Neural progenitor cell (in vitro differentiated cells): ENCODE measurements around the gene CYP26C1. TPM values are rescaled to one million over a fixed set of nuclear protein-coding genes. Genes with fewer than 3 reads are reported as not detected.

Experiments used
- DNase-seq: peaks from one replicate; pipeline ENCODE4 v3.0.0-alpha.2; 2016; ENCODE audit warnings: low spot score
- H2AFZ ChIP-seq: fragments of 200-600 bp; sonication (generic); replicated peaks from 2 replicates; pipeline ENCODE4 v1.6.1; 2016; ENCODE audit warnings: antibody characterized with exemption
- H3F3A ChIP-seq: fragments of 200-600 bp; sonication (generic); 2 replicates; pipeline ENCODE4 v1.6.1; 2016; ENCODE audit warnings: antibody characterized with exemption, low read depth
- H3K27ac ChIP-seq: fragments of 200-600 bp; sonication (generic); 2 replicates; pipeline ENCODE4 v1.5.1; 2016; ENCODE audit warnings: mild to moderate bottlenecking
- H3K27me3 ChIP-seq: fragments of 200-600 bp; sonication (generic); 2 replicates; pipeline ENCODE4 v1.6.1; 2016; ENCODE audit warnings: mild to moderate bottlenecking, moderate library complexity
- H3K36me3 ChIP-seq: fragments of 200-600 bp; sonication (generic); 2 replicates; pipeline ENCODE4 v1.5.1; 2016
- H3K4me1 ChIP-seq: fragments of 200-600 bp; sonication (generic); 2 replicates; pipeline ENCODE4 v1.6.1; 2016; ENCODE audit warnings: mixed run types
- H3K4me2 ChIP-seq: fragments of 200-600 bp; sonication (generic); 2 replicates; pipeline ENCODE4 v1.6.1; 2016
- H3K4me3 ChIP-seq: fragments of 200-600 bp; sonication (generic); 2 replicates; pipeline ENCODE4 v1.5.1; 2016
- H3K79me2 ChIP-seq: fragments of 200-600 bp; sonication (generic); 2 replicates; pipeline ENCODE4 v1.6.1; 2016; ENCODE audit warnings: low read depth
- H3K9ac ChIP-seq: fragments of 200-600 bp; sonication (generic); 2 replicates; pipeline ENCODE4 v1.6.1; 2016
- H3K9me3 ChIP-seq: fragments of 200-600 bp; sonication (generic); 2 replicates; pipeline ENCODE4 v1.5.1; 2016; ENCODE audit warnings: low read depth
- H4K20me1 ChIP-seq: fragments of 200-600 bp; sonication (generic); 2 replicates; pipeline ENCODE4 v1.6.1; 2016; ENCODE audit warnings: low read depth
- H3K27ac Mint-ChIP-seq: 3 replicates; pipeline ENCODE4 v1.8.0; 2021; ENCODE audit warnings: mixed read lengths
- H3K27me3 Mint-ChIP-seq: 2 replicates; pipeline ENCODE4 v1.8.0; 2022; ENCODE audit warnings: low read depth, mild to moderate bottlenecking, inconsistent platforms, moderate library complexity, mixed read lengths; ENCODE audit not compliant: insufficient read depth
- H3K36me3 Mint-ChIP-seq: 3 replicates; pipeline ENCODE4 v1.8.0; 2021; ENCODE audit warnings: mixed read lengths
- H3K4me1 Mint-ChIP-seq: 3 replicates; pipeline ENCODE4 v1.8.0; 2021; ENCODE audit warnings: mixed read lengths
- H3K4me3 Mint-ChIP-seq: 3 replicates; pipeline ENCODE4 v1.8.0; 2021; ENCODE audit warnings: mild to moderate bottlenecking, moderate library complexity, mixed read lengths
- H3K9me3 Mint-ChIP-seq: 3 replicates; pipeline ENCODE4 v1.8.0; 2020; ENCODE audit warnings: mixed read lengths
- EZH2 ChIP-seq: fragments of 200-600 bp; sonication (generic); IDR thresholded peaks from 2 replicates; pipeline ENCODE4 v1.6.1; 2017; ENCODE audit warnings: antibody characterized with exemption, mild to moderate bottlenecking, moderate library complexity
- EZH2phosphoT487 ChIP-seq: fragments of 200-600 bp; sonication (generic); IDR thresholded peaks from 2 replicates; pipeline ENCODE4 v1.6.1; 2017; ENCODE audit warnings: antibody characterized with exemption
- total RNA-seq: library from RNA; depleted of rRNA; stranded (reverse); fragments of >200 nt; gene quantifications from 2 replicates; pipeline ENCODE4 v1.2.3, GENCODE V29; 2015; ENCODE audit warnings: low replicate concordance
- TF ChIP-seq, protein P1 (sequence below): fragments of 200-600 bp; sonication (generic); IDR thresholded peaks from 2 replicates; pipeline ENCODE4 v1.5.1; 2017; ENCODE audit warnings: antibody characterized with exemption, mild to moderate bottlenecking

Gene CYP26C1
- total RNA-seq, 1 donor from 2014 or later, result 0.04 TPM

GRCh38 chr10:93072225-93072712 lies 11.7 kb downstream of the CYP26C1 start:
- Histone ChIP-seq H3K4me1 (peaks cover 21% of the 10 kb centered on the region), H3K36me3 (no peaks in the 10 kb centered on the region), H3F3A (peaks cover 22% of the 10 kb centered on the region), H3K27me3 (peaks cover 98% of the 10 kb centered on the region), H3K79me2 (peaks cover 48% of the 10 kb centered on the region), H3K4me2 (peak overlapping the region; percentile 89), H4K20me1 (peaks cover 49% of the 10 kb centered on the region), H2AFZ (peak overlapping the region; percentile 1), H3K9ac (no peak overlapping the region), H3K9me3 (no peaks in the 10 kb centered on the region), H3K27ac (no peak overlapping the region), H3K4me3 (peak overlapping the region; percentile 66)
- TF ChIP-seq EZH2 (peak; percentile 85), EZH2phosphoT487 (peak; percentile 41)
- TF ChIP-seq, protein P1, sequence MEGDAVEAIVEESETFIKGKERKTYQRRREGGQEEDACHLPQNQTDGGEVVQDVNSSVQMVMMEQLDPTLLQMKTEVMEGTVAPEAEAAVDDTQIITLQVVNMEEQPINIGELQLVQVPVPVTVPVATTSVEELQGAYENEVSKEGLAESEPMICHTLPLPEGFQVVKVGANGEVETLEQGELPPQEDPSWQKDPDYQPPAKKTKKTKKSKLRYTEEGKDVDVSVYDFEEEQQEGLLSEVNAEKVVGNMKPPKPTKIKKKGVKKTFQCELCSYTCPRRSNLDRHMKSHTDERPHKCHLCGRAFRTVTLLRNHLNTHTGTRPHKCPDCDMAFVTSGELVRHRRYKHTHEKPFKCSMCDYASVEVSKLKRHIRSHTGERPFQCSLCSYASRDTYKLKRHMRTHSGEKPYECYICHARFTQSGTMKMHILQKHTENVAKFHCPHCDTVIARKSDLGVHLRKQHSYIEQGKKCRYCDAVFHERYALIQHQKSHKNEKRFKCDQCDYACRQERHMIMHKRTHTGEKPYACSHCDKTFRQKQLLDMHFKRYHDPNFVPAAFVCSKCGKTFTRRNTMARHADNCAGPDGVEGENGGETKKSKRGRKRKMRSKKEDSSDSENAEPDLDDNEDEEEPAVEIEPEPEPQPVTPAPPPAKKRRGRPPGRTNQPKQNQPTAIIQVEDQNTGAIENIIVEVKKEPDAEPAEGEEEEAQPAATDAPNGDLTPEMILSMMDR, result no peak
- H3K9me3 Mint-ChIP-seq, result peaks cover 2% of the 10 kb centered on the region
- peaks cover 36% of the 10 kb centered on the region for H3K4me1 Mint-ChIP-seq
- peak overlapping the region; percentile 87 for H3K4me3 Mint-ChIP-seq
- H3K27ac Mint-ChIP-seq, result no peak overlapping the region
- H3K27me3 Mint-ChIP-seq, result peaks cover 81% of the 10 kb centered on the region
- no peak for DNase-seq
- H3K36me3 Mint-ChIP-seq, result no peaks in the 10 kb centered on the region

GRCh38 chr10:93072713-93073538 lies 12.3 kb downstream of the CYP26C1 start:
- H3K9me3 Mint-ChIP-seq, result peaks cover 2% of the 10 kb centered on the region
- H3K4me3 Mint-ChIP-seq, result peak overlapping the region; percentile 87
- Histone ChIP-seq H3K27ac (no peak overlapping the region), H4K20me1 (peaks cover 43% of the 10 kb centered on the region), H3F3A (peaks cover 23% of the 10 kb centered on the region), H3K79me2 (peaks cover 48% of the 10 kb centered on the region), H3K9ac (no peak overlapping the region), H3K4me1 (peaks cover 20% of the 10 kb centered on the region), H2AFZ (peak overlapping the region; percentile 91), H3K36me3 (no peaks in the 10 kb centered on the region), H3K9me3 (no peaks in the 10 kb centered on the region), H3K4me2 (peak overlapping the region; percentile 89), H3K4me3 (peak overlapping the region; percentile 66), H3K27me3 (peaks cover 91% of the 10 kb centered on the region)
- TF ChIP-seq, protein P1, result no peak
- TF ChIP-seq EZH2, result peak; percentile 82
- peak; percentile 53 for TF ChIP-seq EZH2phosphoT487
- H3K4me1 Mint-ChIP-seq, result peaks cover 35% of the 10 kb centered on the region
- H3K27me3 Mint-ChIP-seq, result peaks cover 74% of the 10 kb centered on the region
- peak; percentile 24 for DNase-seq
- no peak overlapping the region for H3K27ac Mint-ChIP-seq
- H3K36me3 Mint-ChIP-seq, result no peaks in the 10 kb centered on the region

- Histone ChIP-seq H3K4me1 (peaks cover 17% of the 10 kb centered on the region), H3K36me3 (no peaks in the 10 kb centered on the region), H3K4me2 (peak within 1 kb of the TSS; percentile 89), H3K4me3 (peak within 1 kb of the TSS; percentile 66), H2AFZ (peak within 1 kb of the TSS; percentile 91), H3K9ac (no peak within 1 kb of the TSS), H4K20me1 (peaks cover 40% of the 10 kb centered on the region), H3K79me2 (peaks cover 48% of the 10 kb centered on the region), H3K27ac (no peak within 1 kb of the TSS), H3K9me3 (no peaks in the 10 kb centered on the region), H3K27me3 (peaks cover 84% of the 10 kb centered on the region), H3F3A (peaks cover 28% of the 10 kb centered on the region)
- H3K4me1 Mint-ChIP-seq, result peaks cover 32% of the 10 kb centered on the region
- TF ChIP-seq EZH2phosphoT487 (no peak), EZH2 (peak; percentile 4)
- no peaks in the 10 kb centered on the region for H3K36me3 Mint-ChIP-seq
- no peak within 1 kb of the TSS for H3K27ac Mint-ChIP-seq
- peak within 1 kb of the TSS; percentile 87 for H3K4me3 Mint-ChIP-seq
- peaks cover under 1% of the 10 kb centered on the region for H3K9me3 Mint-ChIP-seq
- peaks cover 67% of the 10 kb centered on the region for H3K27me3 Mint-ChIP-seq
- peak; percentile 70 for DNase-seq
Observed at GRCh38 chr10:93073539-93074146, 13.0 kb downstream of the CYP26C1 start, which contains the start of gene CYP26A1. TSS of gene CYP26A1 (plus strand) at chr10:93073893. CDS start at chr10:93073935, 42 bp downstream.
